NCI-H128 (cell line): ENCODE measurements around the gene IGFBP3.

Experiments used
- DNase-seq: peaks from one replicate; lab custom pipeline; 2025; ENCODE audit not compliant: unreplicated experiment; lab: John Stamatoyannopoulos, UW

IGFBP3 gene

GRCh38 chr7:45923290-45923689 lies 2.2 kb upstream of the IGFBP3 start:
- no peak for DNase-seq

GRCh38 chr7:45922810-45923209 lies 1.7 kb upstream of the IGFBP3 start:
- no peak for DNase-seq

GRCh38 chr7:45921699-45922519 lies 837 bp upstream of the IGFBP3 start:
- DNase-seq = no peak

- no peak for DNase-seq
Observed at GRCh38 chr7:45921381-45921698, 268 bp upstream of the IGFBP3 start.

- no peak for DNase-seq
Observed at GRCh38 chr7:45919993-45920459, 1.0 kb downstream of the IGFBP3 start.

- DNase-seq = no peak
Observed at GRCh38 chr7:45919231-45919784, 1.8 kb downstream of the IGFBP3 start.

- DNase-seq = no peak
Observed at GRCh38 chr7:45918556-45918955, 2.5 kb downstream of the IGFBP3 start.

GRCh38 chr7:45917658-45918057 lies 3.4 kb downstream of the IGFBP3 start:
- DNase-seq = peak; percentile 7

GRCh38 chr7:45917064-45917463 lies 4.0 kb downstream of the IGFBP3 start:
- no peak for DNase-seq

- DNase-seq = no peak
Observed at GRCh38 chr7:45915606-45916005, 5.5 kb downstream of the IGFBP3 start.

GRCh38 chr7:45914911-45915310 lies 6.2 kb downstream of the IGFBP3 start:
- no peak for DNase-seq

GRCh38 chr7:45912972-45913371 lies 8.1 kb downstream of the IGFBP3 start:
- DNase-seq = no peak

GRCh38 chr7:45911311-45911710 lies 9.8 kb downstream of the IGFBP3 start:
- no peak for DNase-seq

GRCh38 chr7:45910855-45911254 lies 10.2 kb downstream of the IGFBP3 start:
- DNase-seq = no peak

GRCh38 chr7:45909561-45909960 lies 11.5 kb downstream of the IGFBP3 start:
- no peak for DNase-seq

- DNase-seq = no peak
Observed at GRCh38 chr7:45902820-45903219, 18.3 kb downstream of the IGFBP3 start.

GRCh38 chr7:45901566-45901965 lies 19.5 kb downstream of the IGFBP3 start:
- no peak for DNase-seq

- no peak for DNase-seq
Observed at GRCh38 chr7:45898222-45898621, 22.9 kb downstream of the IGFBP3 start.

- no peak for DNase-seq
Observed at GRCh38 chr7:45897042-45897690, 23.9 kb downstream of the IGFBP3 start.

- DNase-seq = no peak
Observed at GRCh38 chr7:45894665-45895062, 26.4 kb downstream of the IGFBP3 start.

GRCh38 chr7:45893996-45894664 lies 26.9 kb downstream of the IGFBP3 start:
- DNase-seq = no peak
